GM18870 (cell line): Measurements from ENCODE around the gene MCM6.
"Not testable (repeated sequence)": the region's sequence is repeated elsewhere in the genome, so short reads cannot be mapped to it uniquely, and the experiment has no call there.

ENCODE experiments used
- ATAC-seq: cut with Tn5 transposase; IDR thresholded peaks from one replicate; pipeline ENCODE4 v1.9.1; 2021; ENCODE audit warnings: moderate library complexity; ENCODE audit not compliant: unreplicated experiment

Gene MCM6

DNA sequence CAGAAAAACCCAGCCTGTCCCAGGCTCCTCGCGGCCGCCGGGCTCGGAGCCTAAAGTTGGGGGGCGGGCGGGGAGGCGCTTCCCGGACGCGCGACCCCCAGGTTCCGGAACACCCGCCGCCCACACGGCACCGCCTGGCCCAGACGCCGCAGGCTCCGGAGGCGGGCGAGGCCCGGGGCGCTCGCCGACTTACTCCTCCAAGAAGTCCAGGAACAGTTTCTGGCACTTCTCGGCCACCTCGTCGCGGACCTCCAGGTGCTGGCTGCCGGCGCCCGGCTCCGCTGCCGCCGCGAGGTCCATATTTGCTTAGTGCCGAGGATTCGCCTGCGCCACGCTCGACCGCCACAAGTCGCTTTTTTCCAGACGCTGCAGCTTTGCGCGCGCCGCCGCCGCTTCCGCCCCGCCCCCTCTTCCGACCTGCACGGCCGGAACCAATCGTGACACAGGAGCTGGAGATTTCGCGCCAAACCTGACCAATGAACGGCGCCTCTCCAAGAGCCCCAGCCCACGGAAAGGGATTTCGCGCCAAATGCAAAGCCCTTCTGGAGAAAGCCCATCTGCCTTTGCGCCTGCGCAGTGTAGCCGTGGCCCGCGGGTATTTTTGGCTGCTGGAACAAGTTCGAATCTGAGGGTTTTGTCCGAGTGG lies at the start of gene MCM6:
MCM6 (minus strand) TSS at position 378 of the 646 bp plus-strand sequence; CDS start at position 300, 78 bp downstream.
- peak; percentile 88 for ATAC-seq

DNA sequence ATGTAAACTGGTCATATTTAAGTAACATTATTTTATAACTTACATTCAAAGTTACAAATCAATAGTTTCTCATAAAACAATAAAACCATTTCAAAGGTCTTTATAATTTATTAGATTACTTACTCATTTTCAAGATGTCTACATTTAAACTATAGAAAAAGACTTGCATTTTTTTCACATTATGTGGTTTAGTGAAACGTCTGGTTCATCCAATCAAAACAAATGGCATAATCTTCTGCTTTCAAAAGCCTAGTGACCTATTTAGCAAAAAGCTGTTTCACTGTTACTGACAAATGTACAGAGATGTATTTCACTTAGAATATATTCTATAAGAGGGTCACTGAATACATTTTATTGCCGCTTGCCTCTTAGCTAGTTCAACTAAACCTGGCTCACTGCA lies 49.3 kb upstream of the MCM6 start:
- no peak for ATAC-seq

DNA sequence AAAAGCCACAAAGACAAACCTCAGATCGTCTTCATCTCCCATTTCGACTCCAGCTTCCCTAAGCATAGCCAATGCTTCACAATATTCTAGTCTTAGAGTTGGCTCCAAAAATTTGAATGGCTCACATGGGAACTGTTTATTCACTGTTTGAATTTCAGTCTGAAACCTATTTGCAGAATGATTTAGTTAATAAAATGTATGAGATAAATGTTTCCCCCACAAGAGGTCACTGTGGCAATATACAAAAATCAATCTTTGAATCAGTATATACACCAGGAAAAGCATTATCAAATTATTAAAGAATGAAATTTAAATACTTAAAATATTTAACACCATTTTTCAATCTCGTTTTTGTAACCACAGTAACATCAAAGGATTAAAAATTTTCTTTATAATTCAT lies 40.0 kb upstream of the MCM6 start:
- ATAC-seq, result no peak

DNA sequence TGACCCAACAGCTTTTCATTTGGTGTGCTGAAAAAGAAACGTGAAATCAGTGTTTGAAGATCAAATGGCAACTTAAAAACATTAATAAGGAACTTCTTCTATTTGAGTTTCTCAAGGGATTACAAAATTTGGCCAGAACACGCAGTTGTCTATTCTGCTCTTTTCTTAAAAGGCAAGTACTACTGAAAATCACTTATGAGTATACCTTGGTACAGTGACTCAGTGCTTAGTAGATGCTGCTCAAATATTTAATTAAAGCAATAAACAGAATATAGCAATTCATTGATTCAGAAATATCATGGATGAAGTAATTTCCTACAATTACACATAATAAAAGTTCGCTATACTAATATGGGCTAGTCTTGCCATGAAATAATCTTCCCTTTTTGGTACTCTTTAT lies 38.2 kb upstream of the MCM6 start:
- no peak for ATAC-seq

DNA sequence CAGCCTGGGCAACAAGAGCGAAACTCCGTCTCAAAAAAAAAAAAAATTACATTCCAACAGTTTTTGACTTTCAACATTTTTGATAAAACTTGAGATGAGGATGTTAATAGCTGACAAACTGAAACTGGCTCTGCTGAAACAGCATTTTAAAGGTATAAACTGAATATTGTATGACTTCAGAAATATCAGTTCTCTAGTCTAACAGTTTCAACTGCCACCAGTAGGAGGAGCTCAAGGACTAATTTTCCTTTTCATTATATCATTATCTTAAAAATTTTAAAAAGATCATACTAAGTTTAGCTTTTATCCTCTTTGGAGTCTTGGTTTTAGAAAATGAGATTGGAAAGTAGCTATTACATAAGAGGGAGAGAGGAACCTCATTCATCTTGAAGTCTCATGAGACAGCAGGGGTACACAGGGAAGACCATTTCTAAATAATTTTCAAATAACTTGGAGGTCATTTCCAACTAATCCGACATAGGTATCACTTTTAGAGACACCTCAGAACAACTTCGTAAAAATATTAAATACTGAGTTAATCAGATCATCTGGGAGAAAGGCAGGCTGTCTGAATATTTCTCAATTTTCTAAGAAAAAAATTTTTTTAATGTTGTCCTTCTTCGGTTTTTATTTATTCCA lies 37.6 kb upstream of the MCM6 start:
- no peak for ATAC-seq

DNA sequence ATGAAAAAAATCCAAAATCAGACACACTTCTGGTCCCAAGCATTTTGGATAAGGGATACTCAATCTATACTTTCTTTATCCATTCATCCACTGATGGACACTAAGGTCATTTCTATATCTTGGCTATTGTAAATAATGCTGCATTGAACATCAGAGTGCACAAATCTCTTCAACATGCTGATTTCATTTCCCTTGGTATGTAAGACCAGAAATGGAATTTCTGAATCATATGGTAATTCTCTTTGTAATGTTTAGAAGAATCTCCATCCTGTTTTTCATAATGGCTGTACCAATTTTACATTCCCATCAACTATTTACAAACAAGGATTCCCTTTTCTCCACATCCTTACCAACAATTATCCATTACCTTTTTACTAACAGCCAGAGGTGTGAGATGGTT lies 33.7 kb upstream of the MCM6 start:
- no peak for ATAC-seq

DNA sequence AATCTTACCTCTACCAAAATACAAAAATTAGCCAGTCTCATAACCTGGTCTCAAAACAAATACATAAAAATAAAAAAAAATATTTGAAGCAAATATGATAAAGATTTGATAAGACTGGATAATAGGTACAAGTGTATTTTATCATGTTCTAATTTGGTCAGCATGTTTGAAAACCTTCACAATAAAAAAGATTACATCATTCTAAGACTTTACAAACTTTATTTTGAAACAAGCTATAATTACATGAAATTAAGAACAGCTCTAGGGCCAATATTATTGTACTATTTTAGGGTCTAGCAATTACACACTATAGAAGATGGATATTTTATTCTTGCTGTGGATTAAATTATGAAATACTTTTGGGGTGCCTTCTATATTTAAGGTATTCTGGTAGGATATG lies 29.4 kb upstream of the MCM6 start:
- ATAC-seq, result no peak

DNA sequence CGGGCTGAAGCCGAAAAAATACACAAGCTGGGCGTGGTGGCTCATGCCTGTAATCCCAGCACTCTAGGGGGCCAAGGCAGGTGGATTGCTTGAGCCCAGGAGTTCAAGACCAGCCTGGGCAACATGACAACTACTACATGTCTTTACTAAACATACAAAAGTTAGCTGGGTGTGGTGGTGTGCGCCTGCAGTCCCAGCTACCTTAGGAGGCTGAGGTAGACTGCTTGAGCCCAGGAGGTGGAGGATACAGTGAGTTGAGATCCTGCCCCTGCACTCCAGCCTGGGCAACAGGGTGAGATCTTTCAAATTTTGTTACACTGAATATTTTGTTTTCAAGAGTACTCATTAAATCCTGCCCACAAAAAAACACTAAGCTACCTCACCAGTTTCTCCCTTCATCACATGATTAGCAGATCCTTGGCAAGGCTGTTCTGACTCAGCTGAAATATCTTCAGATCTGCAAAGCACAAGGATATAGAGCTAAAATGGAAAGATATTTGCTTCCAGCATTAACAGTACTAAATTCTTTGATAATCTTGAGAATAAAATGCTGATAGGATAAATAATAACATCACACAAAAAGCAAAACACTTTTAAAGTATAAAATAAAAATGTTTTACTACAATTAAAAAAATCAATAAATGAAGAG lies 28.2 kb upstream of the MCM6 start:
- no peak for ATAC-seq

DNA sequence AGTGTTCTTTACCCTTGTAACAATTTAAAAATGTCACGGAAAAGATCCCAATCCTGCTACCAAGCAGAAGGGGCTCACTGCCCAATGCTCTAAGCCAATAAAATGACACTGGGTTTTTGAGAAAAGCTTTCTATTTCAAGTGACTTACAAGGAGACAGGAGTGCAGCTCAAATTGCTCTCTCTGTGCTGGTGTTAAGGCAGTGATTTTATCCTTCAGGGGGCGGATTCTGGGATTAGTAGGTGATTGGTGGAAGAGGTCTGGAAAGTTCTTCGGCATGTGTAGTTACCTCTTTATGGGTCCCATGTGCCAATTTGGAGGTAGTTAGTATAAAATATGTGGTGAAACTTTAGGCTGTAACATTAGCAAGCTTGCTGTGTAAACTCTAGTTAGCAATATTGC lies 27.4 kb upstream of the MCM6 start:
- no peak for ATAC-seq

DNA sequence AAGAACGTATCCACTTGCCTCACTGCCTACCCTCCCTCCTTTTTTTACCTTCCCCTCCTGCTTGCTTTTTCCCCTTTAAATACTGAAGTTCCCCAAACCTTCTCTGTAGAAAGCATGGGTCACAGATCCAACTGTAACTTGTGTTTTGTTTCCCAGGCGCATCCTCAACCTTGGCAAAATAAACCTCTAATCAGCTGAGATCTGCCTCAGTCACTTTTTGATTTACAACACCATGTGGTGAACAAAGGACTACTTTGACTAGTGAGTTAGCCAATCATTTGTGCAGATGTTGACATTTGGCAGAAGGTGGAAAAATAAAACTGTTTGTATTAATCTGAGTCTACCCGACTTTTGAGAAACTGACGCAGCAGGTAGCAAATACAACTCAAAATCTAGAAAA lies 23.3 kb upstream of the MCM6 start:
- ATAC-seq, result no peak

DNA sequence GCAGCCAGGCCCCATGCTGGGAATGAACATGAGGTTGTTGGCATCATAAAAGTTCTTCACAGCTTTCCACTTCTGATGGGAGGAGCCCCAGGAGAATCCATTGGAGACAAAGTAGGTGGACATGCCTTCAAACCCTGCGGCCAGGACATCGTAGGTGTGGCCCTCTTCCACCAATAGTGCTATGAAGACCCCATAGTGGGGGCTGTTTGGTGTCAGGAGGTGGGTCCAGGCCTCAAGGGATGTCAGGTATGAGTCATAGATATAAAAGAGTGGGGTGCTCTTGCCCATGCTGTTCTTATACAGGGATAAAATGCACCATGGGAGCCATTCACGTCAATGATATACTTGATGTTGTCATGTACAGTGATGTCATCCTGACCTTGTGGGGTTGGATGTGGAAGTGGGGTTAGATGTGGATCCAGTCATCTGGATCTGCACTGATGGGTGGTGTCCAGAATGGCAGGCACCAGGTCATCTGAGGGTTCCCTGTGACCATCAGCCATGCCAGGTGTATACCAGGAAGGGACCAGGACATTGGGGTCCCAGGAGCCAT lies 22.1 kb upstream of the MCM6 start:
- no peak for ATAC-seq

DNA sequence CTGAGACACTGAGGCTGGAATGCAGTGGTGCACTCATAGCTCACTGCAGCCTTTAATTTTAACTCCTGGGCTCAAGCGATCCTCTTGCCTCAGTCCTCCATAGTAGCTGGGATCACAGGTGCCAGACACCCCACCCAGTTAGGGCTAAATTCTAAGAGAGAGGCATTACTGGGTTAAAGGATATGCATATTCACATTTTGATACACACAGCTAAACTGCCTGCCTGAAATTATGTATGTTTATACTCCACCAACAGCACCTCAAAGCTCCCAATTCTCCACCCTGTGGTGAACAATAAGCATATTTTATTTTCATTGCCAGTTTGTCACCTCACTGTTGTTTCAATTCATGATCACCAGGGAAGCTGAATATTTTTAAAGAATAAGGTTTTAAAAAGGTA lies 18.7 kb upstream of the MCM6 start:
- no peak for ATAC-seq

DNA sequence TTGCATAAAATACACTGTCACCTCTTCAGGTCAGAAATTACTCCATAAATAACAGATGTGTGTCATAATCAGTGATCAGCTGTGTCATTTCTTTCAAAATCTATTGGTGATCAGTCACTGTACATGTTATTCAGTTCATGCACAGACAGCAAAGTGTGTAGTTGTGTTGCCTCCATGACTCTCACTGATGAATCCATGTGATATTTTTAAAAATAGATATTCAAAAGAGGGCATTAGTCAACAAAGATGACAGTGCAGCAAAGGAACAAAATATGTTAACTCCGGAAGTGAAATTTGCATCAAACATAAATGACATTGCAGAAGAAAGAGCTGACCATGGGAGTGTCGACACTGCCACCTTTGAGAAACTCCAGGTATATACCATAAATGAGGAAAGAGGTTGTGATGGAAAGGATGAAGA lies 17.1 kb upstream of the MCM6 start:
- no peak for ATAC-seq

DNA sequence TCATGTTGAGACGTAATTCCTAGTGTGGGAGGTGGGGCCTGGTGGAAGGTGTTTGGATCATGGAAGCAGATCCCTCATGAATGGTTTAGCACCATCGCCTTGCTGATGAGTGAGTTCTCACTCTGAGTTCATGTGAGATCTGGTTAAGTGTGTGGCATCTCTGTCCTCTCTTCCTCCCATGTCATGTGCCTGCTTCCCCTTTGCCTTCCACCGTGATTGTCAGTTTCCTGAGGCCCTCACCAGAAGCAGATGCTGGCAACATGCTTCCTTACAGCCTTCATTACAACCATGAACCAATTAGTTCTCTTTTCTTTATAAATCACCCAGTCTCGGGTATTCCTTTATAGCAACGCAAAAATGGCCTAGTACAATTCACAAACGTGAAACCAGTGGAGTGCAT lies 14.6 kb upstream of the MCM6 start:
- no peak for ATAC-seq

DNA sequence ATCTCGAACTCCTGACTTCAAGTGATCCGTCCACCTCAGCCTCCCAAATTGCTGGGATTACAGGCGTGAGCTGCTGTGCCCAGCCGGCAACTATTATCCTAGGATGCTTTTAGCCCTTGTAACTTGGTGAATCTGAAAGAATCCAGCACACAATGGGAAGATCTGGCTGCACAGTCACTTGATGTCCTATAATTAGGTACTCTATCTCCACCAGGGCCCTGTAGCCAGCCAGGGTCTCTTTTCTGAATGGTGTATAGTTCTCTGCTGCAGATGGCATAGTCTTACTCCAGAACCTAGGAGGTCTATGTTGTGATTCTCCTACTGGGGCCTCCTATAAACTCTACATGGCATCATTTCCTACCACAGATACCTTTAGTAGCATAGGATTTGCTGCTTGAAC lies 13.9 kb upstream of the MCM6 start:
- no peak for ATAC-seq

DNA sequence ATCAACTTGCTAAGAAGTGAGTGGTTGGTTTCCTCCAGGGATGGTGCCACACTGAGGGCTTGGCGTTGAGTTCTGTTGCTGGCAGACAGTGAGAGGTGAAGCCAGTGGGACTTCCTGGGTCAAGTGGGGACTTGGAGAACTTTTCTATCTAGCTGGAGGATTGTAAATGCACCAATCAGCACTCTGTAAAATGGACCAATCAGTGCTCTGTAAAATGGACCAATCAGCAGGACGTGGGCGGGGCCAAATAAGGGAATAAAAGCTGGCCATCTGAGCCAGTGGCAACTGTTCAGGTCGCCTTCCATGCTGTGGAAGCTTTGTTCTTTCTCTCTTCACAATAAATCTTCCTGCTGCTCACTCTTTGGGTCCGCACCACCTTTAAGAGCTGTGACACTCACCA lies 12.3 kb upstream of the MCM6 start:
- ATAC-seq, result not testable (repeated sequence)

DNA sequence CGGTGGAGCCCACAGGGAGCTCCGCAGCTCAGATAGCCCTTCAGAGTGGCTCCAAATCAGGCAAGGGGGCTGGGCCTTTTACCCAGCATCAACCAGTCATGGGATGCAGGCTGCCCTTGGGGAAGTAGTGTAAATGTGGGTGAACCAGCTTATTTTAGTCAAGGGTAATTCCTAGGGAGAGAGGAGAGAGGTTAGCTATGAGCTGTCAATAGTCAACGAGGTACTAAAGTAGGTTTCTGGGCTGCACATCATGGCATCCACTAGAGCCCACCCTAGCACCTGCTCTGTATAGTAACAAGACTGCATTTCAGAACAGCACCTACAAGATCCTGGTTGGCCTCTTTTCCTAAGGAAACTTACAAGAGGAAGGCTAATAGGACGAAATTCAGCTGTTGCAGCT lies 9.5 kb upstream of the MCM6 start:
- no peak for ATAC-seq

DNA sequence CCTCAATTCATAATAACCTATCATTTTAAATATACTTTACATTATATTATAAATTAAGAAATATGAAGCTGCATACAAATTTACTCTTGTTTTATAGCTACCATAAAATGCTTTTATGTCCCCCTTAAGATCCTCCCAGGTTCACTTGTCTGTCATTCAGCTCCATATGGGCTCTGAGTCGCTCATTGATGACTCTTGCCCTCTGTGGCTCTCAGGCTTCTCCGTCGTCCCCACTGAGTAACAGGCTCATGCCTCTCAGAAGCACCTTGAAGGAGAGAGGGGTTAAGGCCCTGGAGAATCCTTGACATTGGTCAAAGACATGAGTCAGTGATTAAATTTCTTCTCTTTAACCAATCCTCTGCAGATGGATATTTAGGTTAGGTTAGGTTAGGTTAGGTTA lies 6.2 kb upstream of the MCM6 start:
- no peak for ATAC-seq

DNA sequence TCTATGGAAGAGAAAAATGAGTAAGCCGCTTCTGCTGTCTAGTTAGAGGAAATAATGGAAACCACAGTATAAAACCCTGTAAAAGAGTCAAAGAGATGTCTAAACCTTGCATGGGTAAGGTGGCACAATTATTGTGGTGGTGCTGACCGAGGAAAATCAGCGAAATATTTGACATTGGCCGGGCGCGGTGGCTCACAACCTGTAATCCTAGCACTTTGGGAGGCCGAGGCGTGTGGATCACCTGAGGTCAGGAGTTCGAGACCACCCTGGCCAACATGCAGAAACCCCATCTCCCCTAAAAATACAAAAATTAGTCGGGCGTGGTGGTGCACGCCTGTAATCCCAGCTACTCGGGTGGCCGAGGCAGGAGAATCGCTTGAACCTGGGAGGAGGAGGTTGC lies 527 bp upstream of the MCM6 start:
- ATAC-seq, result not testable (repeated sequence)

DNA sequence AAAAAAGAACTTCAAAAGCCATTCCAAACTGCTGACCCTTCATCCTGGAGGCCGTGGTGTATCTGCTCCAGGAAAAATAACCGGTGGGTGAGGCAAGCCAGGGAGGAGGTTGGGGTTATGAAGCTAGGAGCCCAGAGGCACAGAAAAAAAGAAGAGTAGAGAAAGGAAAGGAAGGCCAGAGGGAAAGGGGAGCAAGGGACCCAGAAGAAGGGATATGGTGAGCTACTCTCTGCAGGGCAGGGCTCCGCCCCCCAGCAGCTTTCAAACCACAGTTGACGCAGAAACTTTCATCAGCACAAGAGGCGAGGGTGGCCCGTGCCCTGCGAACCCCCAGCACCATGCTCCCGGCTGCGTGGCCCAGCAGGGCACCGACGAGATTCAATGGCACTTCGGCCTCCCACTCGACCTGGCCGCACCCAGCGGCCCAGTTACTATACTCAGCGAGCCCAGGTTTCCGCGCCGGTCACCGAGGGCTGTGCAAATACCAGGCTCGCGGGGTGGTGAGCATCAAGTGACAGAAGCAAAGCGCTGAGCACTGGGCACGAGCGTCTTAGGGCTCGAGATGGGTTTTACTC lies 665 bp downstream of the MCM6 start:
- ATAC-seq, result peak; percentile 56

DNA sequence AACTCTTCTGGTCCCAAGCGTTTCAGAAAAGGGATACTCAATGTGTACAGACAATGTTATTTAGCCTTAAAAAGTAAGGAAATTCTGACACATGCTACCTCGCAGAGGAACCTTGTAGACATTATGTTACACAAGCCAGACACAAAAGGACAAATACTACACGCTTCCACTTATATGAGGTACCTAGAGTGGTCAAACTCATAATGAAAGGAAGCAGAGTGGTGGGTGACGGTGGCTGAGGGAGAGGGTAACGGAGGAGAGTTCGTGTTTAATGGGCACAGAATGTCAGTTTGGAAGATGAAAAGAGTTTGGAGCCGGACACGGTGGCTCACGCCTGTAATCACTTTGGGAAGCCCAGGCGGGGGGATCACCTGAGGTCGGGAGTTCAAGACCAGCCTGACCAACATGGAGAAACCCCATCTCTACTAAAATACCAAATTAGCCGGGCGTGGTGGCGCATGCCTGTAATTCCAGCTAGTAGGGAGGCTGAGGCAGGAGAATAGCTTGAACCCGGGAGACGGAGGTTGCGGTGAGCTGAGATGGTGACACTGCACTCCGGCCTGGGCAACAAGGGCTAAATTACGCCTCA lies 1.4 kb downstream of the MCM6 start:
- no peak for ATAC-seq
